KMS-11 (cell line): ENCODE measurements around the gene RUNX1.

Source experiments
- H2AFZ ChIP-seq: fragments of 200-600 bp; sonication (generic); 2 replicates; pipeline ENCODE4 v1.6.1; 2016; ENCODE audit warnings: antibody characterized with exemption, mixed run types, low read depth
- H3K27ac ChIP-seq: fragments of 200-600 bp; sonication (generic); 2 replicates; pipeline ENCODE4 v1.6.1; 2016; ENCODE audit warnings: mild to moderate bottlenecking, mixed run types
- H3K27me3 ChIP-seq: fragments of 200-600 bp; sonication (generic); 2 replicates; pipeline ENCODE4 v1.6.1; 2017; ENCODE audit warnings: mild to moderate bottlenecking, low read depth, mixed run types, moderate library complexity; ENCODE audit not compliant: insufficient read depth
- H3K36me3 ChIP-seq: fragments of 200-600 bp; sonication (generic); 2 replicates; pipeline ENCODE4 v1.6.1; 2017; ENCODE audit warnings: mild to moderate bottlenecking, mixed run types; ENCODE audit not compliant: insufficient read depth
- H3K4me1 ChIP-seq: fragments of 200-600 bp; sonication (generic); 2 replicates; pipeline ENCODE4 v1.6.1; 2016; ENCODE audit warnings: mild to moderate bottlenecking, low read depth, mixed run types; ENCODE audit not compliant: poor library complexity, severe bottlenecking
- H3K4me2 ChIP-seq: fragments of 200-600 bp; sonication (generic); 2 replicates; pipeline ENCODE4 v1.7.0; 2016; ENCODE audit warnings: mild to moderate bottlenecking, mixed run types
- H3K4me3 ChIP-seq: fragments of 200-600 bp; sonication (generic); IDR thresholded peaks from 2 replicates; pipeline ENCODE4 v1.6.1; 2017; ENCODE audit warnings: low read depth, low read length, mixed read lengths; ENCODE audit not compliant: insufficient read depth
- H3K79me2 ChIP-seq: fragments of 200-600 bp; sonication (generic); 2 replicates; pipeline ENCODE4 v1.6.1; 2016; ENCODE audit warnings: low read depth, mixed run types; ENCODE audit not compliant: insufficient read depth
- H3K9ac ChIP-seq: fragments of 200-600 bp; sonication (generic); 2 replicates; pipeline ENCODE4 v1.6.1; 2016; ENCODE audit warnings: mild to moderate bottlenecking, mixed run types
- H4K20me1 ChIP-seq: fragments of 200-600 bp; sonication (generic); 2 replicates; pipeline ENCODE4 v1.6.1; 2016; ENCODE audit warnings: mild to moderate bottlenecking, mixed run types; ENCODE audit not compliant: insufficient read depth
- TF ChIP-seq, protein P1 (sequence below): fragments of 200-600 bp; sonication (generic); conservative IDR thresholded peaks from 2 replicates; pipeline ENCODE4 v1.6.1; 2017; ENCODE audit warnings: low read depth, mild to moderate bottlenecking, antibody characterized with exemption, low read length, moderate library complexity, mixed read lengths

Gene RUNX1

GRCh38 chr21:34962136-34962535 is 87.0 kb downstream of the RUNX1 start:
- no peak overlapping the region for H3K9ac ChIP-seq
- no peaks in the 10 kb centered on the region for H4K20me1 ChIP-seq
- H2AFZ ChIP-seq: no peak overlapping the region
- TF ChIP-seq, protein P1, sequence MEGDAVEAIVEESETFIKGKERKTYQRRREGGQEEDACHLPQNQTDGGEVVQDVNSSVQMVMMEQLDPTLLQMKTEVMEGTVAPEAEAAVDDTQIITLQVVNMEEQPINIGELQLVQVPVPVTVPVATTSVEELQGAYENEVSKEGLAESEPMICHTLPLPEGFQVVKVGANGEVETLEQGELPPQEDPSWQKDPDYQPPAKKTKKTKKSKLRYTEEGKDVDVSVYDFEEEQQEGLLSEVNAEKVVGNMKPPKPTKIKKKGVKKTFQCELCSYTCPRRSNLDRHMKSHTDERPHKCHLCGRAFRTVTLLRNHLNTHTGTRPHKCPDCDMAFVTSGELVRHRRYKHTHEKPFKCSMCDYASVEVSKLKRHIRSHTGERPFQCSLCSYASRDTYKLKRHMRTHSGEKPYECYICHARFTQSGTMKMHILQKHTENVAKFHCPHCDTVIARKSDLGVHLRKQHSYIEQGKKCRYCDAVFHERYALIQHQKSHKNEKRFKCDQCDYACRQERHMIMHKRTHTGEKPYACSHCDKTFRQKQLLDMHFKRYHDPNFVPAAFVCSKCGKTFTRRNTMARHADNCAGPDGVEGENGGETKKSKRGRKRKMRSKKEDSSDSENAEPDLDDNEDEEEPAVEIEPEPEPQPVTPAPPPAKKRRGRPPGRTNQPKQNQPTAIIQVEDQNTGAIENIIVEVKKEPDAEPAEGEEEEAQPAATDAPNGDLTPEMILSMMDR: no peak
- no peaks in the 10 kb centered on the region for H3K36me3 ChIP-seq
- H3K27ac ChIP-seq: no peak overlapping the region
- no peaks in the 10 kb centered on the region for H3K4me1 ChIP-seq
- no peak overlapping the region for H3K4me3 ChIP-seq
- H3K27me3 ChIP-seq: no peaks in the 10 kb centered on the region
- no peak overlapping the region for H3K4me2 ChIP-seq
- no peaks in the 10 kb centered on the region for H3K79me2 ChIP-seq

DNA sequence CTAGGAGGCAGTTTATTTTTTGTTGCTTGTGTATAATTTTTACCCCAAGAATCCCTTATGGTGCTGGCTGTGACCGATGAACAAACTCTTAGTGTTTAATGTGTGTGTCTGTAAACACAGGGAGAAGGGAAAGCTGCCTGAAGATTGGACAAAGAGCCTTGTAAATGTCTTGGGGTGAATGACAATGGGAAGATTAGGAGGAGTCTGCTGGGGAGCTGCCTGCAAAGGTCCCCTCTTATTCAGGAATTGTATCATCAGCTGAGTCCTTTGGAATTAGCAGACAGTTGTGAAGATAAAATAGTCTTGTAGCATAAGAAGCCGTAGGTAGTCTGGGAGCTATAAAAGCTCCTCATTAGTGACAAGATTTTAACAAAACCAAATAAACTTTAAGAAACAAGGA is 88.4 kb downstream of the RUNX1 start:
- Histone ChIP-seq H3K4me2 (no peak overlapping the region), H3K79me2 (no peaks in the 10 kb centered on the region), H3K4me1 (no peaks in the 10 kb centered on the region), H2AFZ (no peak overlapping the region), H3K27ac (no peak overlapping the region), H3K36me3 (no peaks in the 10 kb centered on the region), H3K4me3 (no peak overlapping the region), H3K27me3 (no peaks in the 10 kb centered on the region), H4K20me1 (no peaks in the 10 kb centered on the region), H3K9ac (no peak overlapping the region)
- TF ChIP-seq, protein P1: no peak

GRCh38 chr21:34959607-34960006 is 89.5 kb downstream of the RUNX1 start:
- H3K4me1 ChIP-seq: no peaks in the 10 kb centered on the region
- no peak overlapping the region for H3K4me2 ChIP-seq
- TF ChIP-seq, protein P1: no peak
- H3K9ac ChIP-seq: no peak overlapping the region
- H3K27ac ChIP-seq: no peak overlapping the region
- no peaks in the 10 kb centered on the region for H3K27me3 ChIP-seq
- H3K4me3 ChIP-seq: no peak overlapping the region
- no peak overlapping the region for H2AFZ ChIP-seq
- no peaks in the 10 kb centered on the region for H3K79me2 ChIP-seq
- no peaks in the 10 kb centered on the region for H3K36me3 ChIP-seq
- H4K20me1 ChIP-seq: no peaks in the 10 kb centered on the region

GRCh38 chr21:34958040-34958439 is 91.1 kb downstream of the RUNX1 start:
- Histone ChIP-seq H3K36me3 (no peaks in the 10 kb centered on the region), H3K4me3 (no peak overlapping the region), H3K9ac (no peak overlapping the region), H3K27ac (no peak overlapping the region), H3K4me2 (no peak overlapping the region), H3K4me1 (no peaks in the 10 kb centered on the region), H2AFZ (no peak overlapping the region), H3K27me3 (no peaks in the 10 kb centered on the region), H3K79me2 (no peaks in the 10 kb centered on the region), H4K20me1 (no peaks in the 10 kb centered on the region)
- TF ChIP-seq, protein P1: no peak
